PC-9 (cell line): ENCODE results near the gene CFAP74.

ENCODE experiments used
- CTCF ChIP-seq: fragments of 200-600 bp; sonication (generic); conservative IDR thresholded peaks from 2 replicates; pipeline ENCODE4 v1.6.1; 2017; ENCODE audit warnings: mixed run types, antibody characterized with exemption, mild to moderate bottlenecking, moderate library complexity
- EZH2 ChIP-seq: fragments of 200-600 bp; sonication (generic); IDR thresholded peaks from 2 replicates; pipeline ENCODE4 v1.8.0; 2017; ENCODE audit warnings: antibody characterized with exemption, low read depth

- TF ChIP-seq EZH2 (no peak), CTCF (no peak)
Measured at GRCh38 chr1:2041305-2041704, 37.7 kb upstream of the CFAP74 start.
